Activated CD4-positive, CD25-positive, alpha-beta regulatory T cell (primary cell): ENCODE results near the gene DIPK2B.

Source experiments
- DNase-seq, 4 experiments: peaks; one replicate each; lab custom pipeline; 2025; lab: John Stamatoyannopoulos, UW

DIPK2B gene, protein sequence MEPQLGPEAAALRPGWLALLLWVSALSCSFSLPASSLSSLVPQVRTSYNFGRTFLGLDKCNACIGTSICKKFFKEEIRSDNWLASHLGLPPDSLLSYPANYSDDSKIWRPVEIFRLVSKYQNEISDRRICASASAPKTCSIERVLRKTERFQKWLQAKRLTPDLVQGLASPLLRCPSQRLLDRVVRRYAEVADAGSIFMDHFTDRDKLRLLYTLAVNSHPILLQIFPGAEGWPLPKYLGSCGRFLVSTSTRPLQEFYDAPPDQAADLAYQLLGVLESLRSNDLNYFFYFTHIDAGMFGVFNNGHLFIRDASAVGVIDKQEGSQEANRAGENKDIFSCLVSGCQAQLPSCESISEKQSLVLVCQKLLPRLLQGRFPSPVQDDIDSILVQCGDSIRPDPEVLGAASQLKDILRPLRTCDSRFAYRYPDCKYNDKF

DNA sequence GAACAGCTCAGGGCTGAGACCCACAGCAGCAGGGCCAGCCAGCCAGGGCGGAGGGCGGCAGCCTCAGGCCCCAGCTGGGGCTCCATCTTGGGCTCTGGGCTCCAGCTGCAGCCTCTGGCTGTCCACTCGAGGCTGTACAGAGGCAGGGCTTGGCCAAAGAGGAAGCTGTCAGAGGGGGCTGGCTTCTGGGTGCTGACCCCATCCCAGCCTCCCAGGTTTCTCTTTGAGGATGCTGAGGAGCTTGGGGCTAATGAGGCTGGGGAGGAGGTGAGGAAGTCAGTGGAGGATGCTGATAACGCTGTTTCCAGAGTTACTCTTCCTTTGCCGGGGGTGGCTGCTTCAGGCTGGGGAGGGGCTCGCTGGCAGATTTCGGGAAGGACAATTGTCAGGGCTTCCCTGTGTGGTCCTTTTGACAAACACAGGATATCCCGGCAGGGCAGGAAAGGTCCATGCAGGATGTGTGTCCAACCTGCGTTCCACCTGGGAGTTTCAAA is at the start of gene DIPK2B:
Gene DIPK2B (minus strand): TSS at position 136 of the 494 bp plus-strand sequence. CDS start 50 bp downstream, at position 86.
- no peak for DNase-seq

DNA sequence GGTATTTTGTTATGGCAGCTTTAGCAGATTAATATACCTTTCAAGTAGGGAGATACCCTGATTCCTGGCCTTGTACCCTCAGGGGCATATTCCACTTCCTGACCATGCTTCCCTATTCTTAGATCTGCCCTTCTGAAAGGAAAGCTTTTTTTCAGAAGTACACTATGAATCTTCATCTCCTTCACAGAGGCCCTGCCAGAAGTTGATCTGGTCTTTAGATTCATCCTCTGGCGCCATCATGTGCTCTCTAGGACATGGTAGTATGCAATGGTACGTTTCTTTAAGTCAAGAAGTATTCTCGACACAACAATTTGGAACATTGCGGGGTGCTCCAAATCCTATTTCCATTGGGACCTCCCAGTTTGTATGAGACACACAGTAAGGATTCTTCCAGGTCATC is 39.6 kb upstream of the DIPK2B start:
- no peak for DNase-seq

DNA sequence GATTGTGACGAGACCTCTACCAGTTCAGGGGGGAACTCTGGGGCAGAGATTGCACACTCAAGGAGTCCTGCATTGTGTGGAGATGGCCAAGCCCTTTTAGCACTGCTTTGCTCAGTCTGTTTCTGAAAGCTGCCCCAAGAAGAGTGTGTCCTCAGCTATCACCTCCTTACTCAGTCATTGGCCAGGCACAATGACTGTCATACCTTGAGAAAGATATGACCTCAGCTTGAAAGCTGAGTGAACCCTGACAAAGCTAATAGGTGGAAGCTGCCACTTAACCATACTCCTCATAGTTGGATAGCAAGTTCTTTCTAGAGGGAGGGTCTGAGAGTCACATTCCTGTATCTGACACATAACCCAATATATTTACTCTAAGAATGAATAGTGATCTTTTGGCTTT is 37.8 kb upstream of the DIPK2B start:
- DNase-seq = no peak

DNA sequence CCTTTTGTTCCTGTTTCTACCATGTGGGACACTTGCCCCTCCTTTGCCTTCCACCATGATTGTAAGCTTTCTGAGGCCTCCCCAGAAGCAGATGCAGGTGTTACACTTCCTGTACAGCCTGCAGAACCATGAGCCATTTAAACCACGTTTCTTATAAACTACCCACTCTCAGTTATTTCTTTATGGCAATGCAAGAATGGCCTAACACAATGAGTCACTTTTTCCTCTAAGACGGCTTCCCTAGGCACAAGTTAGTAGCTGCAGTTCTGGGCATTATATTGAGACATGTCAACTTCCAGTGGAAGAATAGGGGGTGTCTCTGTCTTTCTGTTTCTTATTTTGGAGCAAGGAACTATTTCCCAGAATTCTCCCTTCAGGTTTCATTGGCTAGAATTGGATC is 32.9 kb upstream of the DIPK2B start:
- no peak for DNase-seq

DNA sequence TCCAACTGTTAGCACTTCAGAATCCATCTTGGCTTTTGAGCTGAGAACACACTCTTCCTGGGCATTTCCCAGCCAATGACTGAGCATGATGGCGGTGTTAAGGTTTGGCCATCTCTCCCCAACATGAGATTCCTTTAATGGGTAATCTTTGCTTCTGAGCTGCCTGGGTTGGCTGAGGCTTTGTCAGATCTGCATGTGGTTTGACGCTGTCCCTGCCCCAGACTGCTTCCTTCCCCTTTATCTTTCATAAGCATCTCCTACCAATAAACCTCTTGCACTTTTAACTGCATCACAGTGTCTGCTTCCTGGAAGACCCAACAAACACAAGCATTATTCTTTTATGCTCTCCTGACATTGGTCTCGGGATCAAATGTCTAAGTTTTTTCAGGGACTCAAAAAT is 31.5 kb upstream of the DIPK2B start:
- no peak for DNase-seq

DNA sequence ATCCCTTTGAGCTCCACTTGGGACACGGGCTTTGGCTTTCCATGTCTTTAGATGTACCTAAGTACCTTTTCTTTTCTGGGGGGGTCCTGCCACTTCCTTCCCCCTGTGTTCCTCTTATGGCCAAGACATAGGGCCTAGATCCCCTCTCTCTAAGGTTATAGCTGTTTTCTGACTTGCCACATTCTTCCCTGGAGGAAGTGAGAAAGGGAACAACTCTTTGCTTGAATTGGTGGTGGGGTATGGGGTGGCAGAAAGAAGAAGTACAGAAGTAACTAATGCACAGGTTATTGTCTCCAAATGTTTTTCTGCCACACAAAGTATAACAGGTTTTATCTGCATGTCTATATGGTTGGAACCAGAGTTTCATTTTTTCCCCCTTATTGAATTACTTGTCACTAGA is 29.7 kb upstream of the DIPK2B start:
- DNase-seq = no peak

DNA sequence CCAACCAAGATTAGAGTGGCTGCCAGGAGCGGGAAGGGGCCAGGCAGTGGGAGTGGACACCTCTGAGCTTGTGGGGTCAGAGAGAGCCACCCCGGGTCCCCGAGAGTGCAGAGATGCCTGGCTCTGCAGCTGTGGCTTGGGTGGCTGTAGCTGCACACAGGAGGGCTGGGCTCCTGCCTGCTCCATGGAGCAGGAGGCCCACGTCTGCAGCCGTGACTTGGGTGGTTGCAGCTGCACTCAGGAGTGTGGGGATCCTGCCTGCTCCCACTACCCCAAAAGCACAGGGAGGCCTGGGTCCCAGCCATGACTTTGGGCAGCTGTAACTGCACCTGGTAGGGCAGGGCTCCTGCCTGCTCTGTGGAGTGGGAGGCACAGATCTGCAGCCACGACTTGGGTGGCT is 28.7 kb upstream of the DIPK2B start:
- no peak for DNase-seq

DNA sequence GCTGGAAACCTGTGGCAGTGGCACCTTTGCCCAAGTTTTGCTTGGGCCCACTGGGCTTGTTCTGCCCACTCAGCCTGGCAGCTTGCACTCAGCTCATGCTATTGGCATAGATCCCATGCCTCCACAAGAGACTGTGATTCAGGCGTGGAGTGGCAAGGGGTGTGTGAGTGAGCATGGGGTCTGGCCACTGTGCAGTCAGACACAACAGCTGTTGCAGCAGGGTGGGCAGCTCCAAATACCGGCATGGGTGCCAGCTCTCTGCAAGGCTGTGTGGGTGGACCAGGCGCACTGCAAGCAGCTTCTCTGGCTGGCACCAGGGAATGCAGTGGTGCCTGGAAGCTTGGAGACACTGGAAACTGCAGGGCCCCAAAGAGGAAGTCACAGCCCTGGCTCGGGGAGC is 27.4 kb upstream of the DIPK2B start:
- no peak for DNase-seq

DNA sequence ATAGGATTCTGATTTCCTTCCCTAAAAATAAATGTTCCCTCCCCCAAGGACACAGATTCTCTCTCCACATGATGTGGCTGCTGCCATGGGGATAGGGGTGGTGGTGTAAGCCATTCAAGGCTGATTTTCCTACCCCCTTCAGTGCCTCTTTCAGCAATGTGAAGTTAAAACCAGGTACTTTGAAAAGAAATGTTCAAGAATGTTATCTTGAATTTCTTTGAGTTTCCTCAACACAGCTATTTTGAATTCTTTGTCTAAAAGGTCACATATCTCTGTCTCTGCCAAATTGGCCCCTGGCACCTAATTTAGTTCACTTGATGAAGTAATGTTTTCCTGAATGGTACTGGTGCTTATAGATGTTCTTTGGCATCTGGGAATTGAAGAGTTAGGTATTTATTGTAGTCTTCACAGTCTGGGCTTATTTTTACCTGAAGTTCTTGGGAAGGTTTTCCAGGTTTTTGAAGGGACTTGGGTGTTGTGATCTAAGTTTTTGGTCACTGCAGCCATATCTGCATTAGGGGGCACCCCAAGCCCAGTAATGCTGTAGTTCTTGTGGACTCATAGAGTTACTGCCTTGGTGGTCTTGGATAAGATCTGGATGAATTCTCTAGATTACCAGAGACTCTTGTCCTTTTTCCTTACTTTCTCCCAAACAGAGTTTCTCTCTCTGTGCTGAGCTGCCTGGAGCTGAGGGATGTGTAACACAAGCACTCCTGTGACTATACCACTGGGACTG is 7.6 kb upstream of the DIPK2B start:
- no peak for DNase-seq

DNA sequence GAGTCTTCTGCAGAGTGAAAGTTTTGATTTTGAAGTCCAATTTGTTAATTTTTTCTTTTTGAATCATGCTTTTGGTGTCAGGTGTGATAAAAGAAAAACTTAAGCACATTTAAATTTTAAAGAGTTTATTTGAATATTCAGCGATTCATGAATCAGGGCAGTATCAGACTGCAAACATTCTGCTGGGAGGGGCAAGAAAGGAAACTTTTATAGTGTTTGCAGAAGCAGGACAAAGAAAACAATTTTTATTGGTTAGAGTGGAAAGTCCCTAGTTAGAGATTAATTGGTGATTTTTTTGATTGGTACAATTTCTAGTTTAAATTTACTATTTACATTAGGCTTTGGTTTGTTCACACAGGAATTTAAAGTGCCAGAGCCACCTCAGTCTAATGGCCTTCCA is 1.5 kb upstream of the DIPK2B start:
- no peak for DNase-seq

DNA sequence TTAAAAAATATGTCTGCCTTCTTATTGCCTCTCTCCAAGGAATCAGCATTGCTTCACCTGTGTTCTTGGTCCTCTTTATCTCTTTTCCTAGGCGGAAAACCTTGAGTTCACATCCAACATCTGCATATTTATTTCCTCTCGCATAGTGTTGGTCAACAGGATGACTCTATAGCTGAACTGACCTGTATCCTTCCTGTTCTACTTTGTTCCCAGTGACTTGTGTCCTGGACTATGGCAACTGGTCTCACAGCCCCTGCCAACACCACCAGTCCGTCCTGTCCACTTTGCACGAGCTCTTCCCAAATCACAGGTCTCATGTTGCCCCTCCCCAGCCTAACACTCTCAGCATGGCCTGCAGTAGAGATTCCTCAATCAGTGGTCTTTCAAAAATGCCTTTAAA is 2.0 kb downstream of the DIPK2B start:
- DNase-seq = no peak

DNA sequence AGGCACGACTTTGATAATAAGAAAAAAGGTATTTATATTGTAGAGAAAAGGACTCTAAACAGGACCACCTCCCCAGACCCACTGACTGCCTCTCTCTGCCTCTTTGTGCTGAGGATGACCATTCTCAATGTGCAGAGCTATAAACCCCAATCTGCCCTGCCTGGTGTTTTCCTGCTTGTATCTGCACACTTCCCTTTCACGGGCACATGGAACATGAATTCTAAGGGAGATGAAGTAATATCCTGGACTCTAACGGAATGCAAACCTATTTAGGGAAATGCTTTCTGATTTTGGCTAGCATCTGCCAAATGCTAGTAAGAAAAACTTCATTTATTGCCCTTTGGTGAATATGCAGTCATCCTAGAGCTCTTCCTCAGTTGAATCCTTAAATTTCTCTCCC is 2.4 kb downstream of the DIPK2B start:
- DNase-seq = no peak

DNA sequence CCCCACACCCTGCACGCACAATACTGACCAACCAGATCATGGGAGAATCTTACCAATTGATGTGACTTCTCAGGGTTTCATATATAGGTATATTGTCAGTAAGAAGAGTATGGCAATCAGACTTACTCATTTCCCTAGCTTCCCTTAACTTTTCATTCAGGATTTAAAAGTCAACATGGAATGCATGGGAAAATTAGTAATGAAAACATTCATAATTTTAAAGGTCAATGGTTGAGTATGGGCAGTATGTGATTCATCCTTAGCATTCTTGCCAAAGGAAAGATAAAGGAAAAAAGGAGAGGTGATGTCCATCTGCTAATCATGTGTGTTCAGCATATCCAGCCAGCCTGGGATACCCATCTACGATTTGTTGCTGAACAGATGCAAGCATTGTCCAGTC is 4.0 kb downstream of the DIPK2B start:
- no peak for DNase-seq

DNA sequence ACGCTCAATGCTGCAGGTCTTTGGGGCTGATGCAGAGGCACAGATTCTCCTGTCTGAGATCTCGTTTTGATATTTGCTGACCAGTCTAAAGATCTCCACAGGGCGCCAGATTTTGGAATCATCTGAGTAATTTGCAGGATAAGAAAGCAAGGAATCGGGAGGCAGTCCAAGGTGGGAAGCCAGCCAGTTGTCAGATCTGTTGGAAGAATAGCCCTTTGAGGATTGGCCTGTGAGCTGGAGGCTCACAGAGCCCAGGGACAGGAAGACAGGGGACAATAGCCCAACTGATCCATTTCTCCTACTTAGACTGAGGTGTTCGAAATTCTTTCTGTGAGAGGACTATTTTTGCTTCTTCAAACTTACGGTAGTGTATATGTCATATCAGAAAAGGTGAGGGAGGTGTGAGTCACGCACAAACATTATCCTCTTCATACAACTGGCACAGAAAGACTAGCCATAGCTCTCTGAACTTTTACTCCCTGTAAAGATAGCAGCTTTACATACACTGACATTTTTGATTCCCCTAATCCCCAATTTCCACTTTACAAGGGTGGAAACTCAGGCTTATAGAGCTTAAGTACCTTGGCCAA is 8.8 kb downstream of the DIPK2B start:
- DNase-seq = no peak

DNA sequence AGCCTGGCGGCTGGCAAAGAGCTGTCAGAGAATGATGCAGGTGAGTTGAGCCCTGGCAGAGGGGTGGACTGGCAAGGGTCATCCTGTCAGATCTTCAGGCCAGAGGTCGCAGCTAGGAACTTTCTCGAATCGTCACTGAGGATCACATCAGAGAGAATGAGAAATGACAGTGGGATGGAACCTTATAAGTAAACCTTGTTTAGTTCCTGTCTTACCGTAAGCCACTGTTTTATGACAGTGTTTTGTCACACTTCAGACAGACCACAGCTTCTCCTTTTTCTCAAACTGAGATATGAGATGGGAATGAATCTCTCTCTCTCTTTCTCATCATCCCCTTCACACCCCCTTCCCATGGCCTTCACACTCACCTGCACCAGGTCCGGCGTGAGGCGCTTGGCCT is 9.3 kb downstream of the DIPK2B start:
- no peak for DNase-seq

DNA sequence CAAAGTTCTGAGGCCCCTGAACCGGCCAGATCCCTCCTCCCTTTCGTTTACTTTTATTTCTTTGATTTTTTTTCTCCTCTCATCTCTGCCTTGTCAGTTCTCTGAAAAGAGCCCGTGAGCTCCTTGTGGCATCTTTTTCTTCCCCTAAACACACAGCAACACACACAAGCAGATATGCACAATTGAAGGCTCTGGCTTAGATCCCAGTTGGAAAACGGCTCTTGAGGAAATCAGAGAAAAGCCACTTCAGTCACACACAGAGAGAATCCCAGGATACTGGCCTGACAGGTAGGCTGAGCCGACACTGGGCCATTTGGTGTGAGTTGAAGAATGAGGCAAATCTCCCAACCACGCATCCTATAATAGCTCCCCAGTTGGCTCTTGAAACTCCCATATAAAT is 12.9 kb downstream of the DIPK2B start:
- no peak for DNase-seq

DNA sequence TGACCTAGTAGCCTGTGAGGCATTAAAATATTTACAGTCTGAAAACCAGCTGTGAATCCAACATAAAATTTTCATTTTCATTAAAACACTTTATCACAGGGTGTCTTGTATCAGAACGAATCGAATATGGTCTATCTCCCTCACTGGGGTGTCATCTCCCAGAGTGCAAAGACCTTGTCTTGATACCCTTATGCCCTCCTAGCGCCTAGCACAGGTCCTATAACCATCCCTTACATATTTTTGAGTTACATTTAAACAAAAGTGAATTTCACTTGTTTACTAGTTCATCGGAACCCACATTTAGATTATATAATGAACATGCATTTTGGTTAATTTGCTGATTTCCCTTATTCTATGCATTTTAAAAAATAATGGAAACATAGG is 14.0 kb downstream of the DIPK2B start:
- DNase-seq = no peak

DNA sequence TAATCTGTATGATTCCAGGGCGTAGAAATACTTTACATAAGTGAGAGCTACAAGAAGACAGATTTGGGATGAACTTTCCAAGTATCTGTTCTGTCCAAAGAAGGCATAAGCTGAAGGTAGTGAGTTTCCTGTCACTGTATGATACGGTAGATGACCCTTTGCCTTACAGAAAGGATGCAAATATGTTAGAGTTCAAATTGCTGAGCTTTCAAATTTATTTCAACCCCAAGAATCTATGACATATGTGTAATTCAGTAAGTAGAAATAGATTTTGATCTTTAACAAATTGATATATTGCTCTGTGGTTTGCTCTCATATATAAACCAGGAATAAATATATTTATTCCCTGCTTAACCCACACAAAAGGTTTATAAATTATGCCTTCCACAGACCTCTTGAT is 16.5 kb downstream of the DIPK2B start:
- no peak for DNase-seq

DNA sequence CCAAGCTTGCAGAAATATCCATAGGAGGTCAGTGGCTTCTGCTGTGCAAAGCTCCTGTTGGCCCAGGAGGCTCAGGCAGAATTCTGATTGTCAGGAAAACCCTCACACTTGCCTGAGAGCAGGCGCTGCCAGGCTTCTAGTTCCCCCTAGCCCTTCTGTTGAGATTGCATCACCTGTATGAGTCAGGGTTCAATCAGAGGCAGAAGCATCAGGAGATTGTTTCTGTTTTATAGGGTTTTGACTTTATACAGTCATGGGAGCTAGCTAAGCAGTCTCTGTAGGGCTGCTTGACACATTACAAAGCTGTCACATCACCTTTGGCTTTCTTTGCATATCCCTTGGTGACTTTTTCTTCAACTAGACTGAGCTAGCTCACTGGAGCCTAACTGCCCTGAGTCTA is 27.8 kb downstream of the DIPK2B start:
- no peak for DNase-seq

DNA sequence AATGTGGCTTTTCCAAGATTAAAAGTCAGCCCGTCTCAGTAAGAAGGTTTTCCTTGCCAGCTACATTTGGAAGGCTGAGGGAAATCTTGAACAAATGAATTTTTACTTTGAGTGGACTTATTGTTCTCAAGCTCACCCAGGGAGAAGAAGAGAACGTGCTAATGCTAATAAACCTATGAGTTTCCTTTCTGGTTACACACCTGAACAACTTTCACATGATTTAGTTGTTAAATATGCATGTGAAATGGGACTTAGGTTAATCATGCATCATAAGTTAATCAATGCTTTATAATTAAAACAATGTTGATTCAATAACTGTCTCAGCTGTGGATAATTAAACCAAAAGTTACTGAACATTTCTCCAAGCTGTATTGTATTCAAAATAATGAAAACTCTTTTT is 33.9 kb downstream of the DIPK2B start:
- no peak for DNase-seq

DNA sequence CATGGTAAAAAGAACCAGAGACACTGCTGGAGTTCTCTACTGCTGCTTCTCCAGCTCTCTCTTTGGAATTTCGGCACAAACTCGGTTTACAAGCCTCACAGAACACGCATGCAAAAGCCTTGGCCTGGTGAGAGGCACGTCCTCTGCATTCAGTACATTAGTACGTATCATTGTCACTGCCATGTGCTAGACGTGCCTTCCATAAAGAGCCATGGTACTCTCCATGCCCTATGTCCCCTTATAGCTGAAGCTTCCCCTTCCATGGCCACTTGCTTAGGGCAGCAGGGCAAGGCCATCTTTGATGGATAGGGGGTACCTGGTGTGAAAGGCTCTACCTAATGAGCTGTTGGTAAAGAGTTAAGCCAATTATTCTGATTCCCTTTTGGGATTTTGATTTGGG is 35.0 kb downstream of the DIPK2B start:
- DNase-seq = no peak

DNA sequence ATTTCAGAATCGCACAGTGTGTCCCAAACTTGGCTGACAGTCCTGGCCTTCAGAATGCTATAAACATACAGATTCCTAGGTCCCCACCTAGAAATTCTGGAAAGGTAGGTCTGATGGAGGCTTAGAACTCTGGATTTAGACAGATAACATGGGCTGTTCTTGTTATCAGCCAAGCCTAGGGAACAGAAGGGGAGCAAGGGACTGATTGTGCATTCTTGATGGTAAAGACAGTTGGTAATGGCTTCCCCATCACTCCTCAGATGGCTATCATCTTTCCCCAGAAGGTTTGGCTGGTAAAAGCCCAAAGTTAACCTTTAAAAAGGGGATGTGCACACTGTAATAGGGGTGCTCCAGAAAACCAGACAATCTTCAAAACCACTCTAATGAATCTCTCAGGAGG is 35.7 kb downstream of the DIPK2B start:
- no peak for DNase-seq

DNA sequence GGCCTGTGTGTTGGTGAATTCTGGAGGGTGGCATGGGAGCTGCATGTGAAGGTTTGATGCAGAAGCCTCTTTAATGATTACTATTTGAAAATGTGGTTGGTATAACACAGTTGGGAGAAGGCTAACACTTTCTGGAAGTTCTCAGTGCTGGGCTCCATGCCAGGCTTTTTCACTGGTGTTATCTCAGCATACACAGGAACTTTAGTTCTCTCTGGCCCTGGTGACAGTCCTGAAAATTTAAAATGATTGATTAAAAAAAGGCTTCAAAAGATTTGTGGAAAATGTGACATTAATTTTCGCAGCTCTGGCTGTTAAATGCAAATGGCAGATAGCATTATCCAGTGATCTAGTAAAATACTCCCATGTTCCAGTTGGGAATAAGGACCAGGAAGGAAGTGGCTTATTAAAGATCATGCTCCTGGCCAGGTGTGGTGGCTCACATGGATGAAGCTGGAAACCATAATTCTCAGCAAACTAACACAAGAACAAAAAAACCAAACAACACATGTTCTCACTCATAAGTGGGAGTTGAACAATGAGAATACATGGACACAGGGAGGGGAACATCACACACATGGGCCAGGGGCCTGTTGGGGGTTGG is 36.6 kb downstream of the DIPK2B start:
- no peak for DNase-seq
